WTC11 (cell line): ENCODE measurements around the gene MAX. TPM values are rescaled to one million over a fixed set of nuclear protein-coding genes. Genes with fewer than 3 reads are reported as not detected.

ENCODE experiments used
- ATAC-seq: fragments of 200-7000 bp; cut with Tn5 transposase; 2 replicates; pipeline ENCODE4 v1.10.0; 2021; ENCODE audit warnings: mild to moderate bottlenecking, moderate library complexity
- CTCF ChIA-PET: fragments of 300-600 bp; sonication (Branson Sonifier 250); formaldehyde crosslinking; loops from one replicate; lab custom pipeline; 2021; ENCODE audit warnings: antibody characterized with exemption; lab: Charles Lee
- POLR2A ChIA-PET: fragments of 350-600 bp; sonication (Branson Sonifier 250); formaldehyde crosslinking; loops from one replicate; lab custom pipeline; 2021; ENCODE audit warnings: antibody characterized with exemption; lab: Charles Lee
- DNase-seq: peaks from one replicate; pipeline ENCODE4 v3.0.0; 2021; ENCODE audit warnings: low spot score
- H3K27ac Mint-ChIP-seq: 2 replicates; pipeline ENCODE4 v1.8.0; 2021; ENCODE audit warnings: mixed read lengths
- H3K27me3 Mint-ChIP-seq: 2 replicates; pipeline ENCODE4 v1.8.0; 2021; ENCODE audit warnings: low read depth, mild to moderate bottlenecking, moderate library complexity, mixed read lengths
- H3K36me3 Mint-ChIP-seq: 2 replicates; pipeline ENCODE4 v1.8.0; 2021; ENCODE audit warnings: mixed read lengths
- H3K4me1 Mint-ChIP-seq: 2 replicates; pipeline ENCODE4 v1.8.0; 2022; ENCODE audit warnings: mixed read lengths
- H3K4me3 Mint-ChIP-seq: 2 replicates; pipeline ENCODE4 v1.8.0; 2021; ENCODE audit warnings: mild to moderate bottlenecking, moderate library complexity, mixed read lengths
- H3K9me3 Mint-ChIP-seq: 2 replicates; pipeline ENCODE4 v1.8.0; 2021; ENCODE audit warnings: mixed read lengths
- ARID4B ChIP-seq: sonication (generic); formaldehyde crosslinking; IDR thresholded peaks from 2 replicates; pipeline ENCODE4 v1.8.0; 2023; ENCODE audit warnings: missing genetic modification reagents, mild to moderate bottlenecking, borderline replicate concordance
- FOXJ3 ChIP-seq: sonication (generic); formaldehyde crosslinking; IDR thresholded peaks from 2 replicates; pipeline ENCODE4 v1.9.0; 2021; ENCODE audit warnings: missing genetic modification reagents, mild to moderate bottlenecking, borderline replicate concordance
- FOXP4 ChIP-seq: sonication (generic); formaldehyde crosslinking; IDR thresholded peaks from 2 replicates; pipeline ENCODE4 v1.8.0; 2022; ENCODE audit warnings: mild to moderate bottlenecking, missing genetic modification reagents
- MAX ChIP-seq: sonication (generic); formaldehyde crosslinking; IDR thresholded peaks from 2 replicates; pipeline ENCODE4 v1.8.0; 2022; ENCODE audit warnings: mild to moderate bottlenecking, missing genetic modification reagents
- USF2 ChIP-seq: sonication (generic); formaldehyde crosslinking; IDR thresholded peaks from 2 replicates; pipeline ENCODE4 v1.8.1; 2023; ENCODE audit warnings: mild to moderate bottlenecking, missing genetic modification reagents, moderate library complexity
- ZNF138 ChIP-seq: sonication (generic); formaldehyde crosslinking; conservative IDR thresholded peaks from 2 replicates; pipeline ENCODE4 v1.8.1; 2022; ENCODE audit warnings: mild to moderate bottlenecking, moderate library complexity, missing genetic modification reagents
- ZNF317 ChIP-seq: sonication (generic); formaldehyde crosslinking; IDR thresholded peaks from 2 replicates; pipeline ENCODE4 v1.8.1; 2023; ENCODE audit warnings: low read depth, mild to moderate bottlenecking, moderate library complexity, missing genetic modification reagents, borderline replicate concordance
- total RNA-seq: library from RNA; stranded (reverse); gene quantifications from 3 replicates; pipeline ENCODE4 v1.2.3, GENCODE V29; 2021
- TF ChIP-seq, protein P1 (sequence below): fragments of 250-450 bp; sonication (Bioruptor Pico); IDR thresholded peaks from 2 replicates; pipeline ENCODE4 v1.9.0; 2021; ENCODE audit warnings: mild to moderate bottlenecking, borderline replicate concordance
- TF ChIP-seq, protein P2 (sequence below): sonication (generic); formaldehyde crosslinking; IDR thresholded peaks from 2 replicates; pipeline ENCODE4 v1.8.0; 2022; ENCODE audit warnings: mild to moderate bottlenecking, missing genetic modification reagents
- TF ChIP-seq, protein P3 (sequence below): sonication (generic); formaldehyde crosslinking; conservative IDR thresholded peaks from 2 replicates; pipeline ENCODE4 v1.8.1; 2023; ENCODE audit warnings: mild to moderate bottlenecking, low read depth, missing genetic modification reagents, moderate library complexity

MAX gene
- total RNA-seq, 1 experiment from 2014 or later = 58.5 TPM

GRCh38 chr14:65109357-65109756 lies 7.0 kb upstream of the MAX start:
- H3K9me3 Mint-ChIP-seq = no peaks in the 10 kb centered on the region
- no peak overlapping the region for H3K4me3 Mint-ChIP-seq
- no peaks in the 10 kb centered on the region for H3K36me3 Mint-ChIP-seq
- H3K27me3 Mint-ChIP-seq = no peaks in the 10 kb centered on the region; the same call in 1 of the 2 replicates
- ATAC-seq = no peak
- TF ChIP-seq USF2 (CRISPR knock-in tag) (no peak), FOXP4 (no peak), ARID4B (CRISPR knock-in tag) (no peak), ZNF138 (CRISPR knock-in tag) (no peak), FOXJ3 (CRISPR knock-in tag) (no peak), MAX (CRISPR knock-in tag) (no peak), ZNF317 (CRISPR knock-in tag) (no peak)
- TF ChIP-seq, protein P1, sequence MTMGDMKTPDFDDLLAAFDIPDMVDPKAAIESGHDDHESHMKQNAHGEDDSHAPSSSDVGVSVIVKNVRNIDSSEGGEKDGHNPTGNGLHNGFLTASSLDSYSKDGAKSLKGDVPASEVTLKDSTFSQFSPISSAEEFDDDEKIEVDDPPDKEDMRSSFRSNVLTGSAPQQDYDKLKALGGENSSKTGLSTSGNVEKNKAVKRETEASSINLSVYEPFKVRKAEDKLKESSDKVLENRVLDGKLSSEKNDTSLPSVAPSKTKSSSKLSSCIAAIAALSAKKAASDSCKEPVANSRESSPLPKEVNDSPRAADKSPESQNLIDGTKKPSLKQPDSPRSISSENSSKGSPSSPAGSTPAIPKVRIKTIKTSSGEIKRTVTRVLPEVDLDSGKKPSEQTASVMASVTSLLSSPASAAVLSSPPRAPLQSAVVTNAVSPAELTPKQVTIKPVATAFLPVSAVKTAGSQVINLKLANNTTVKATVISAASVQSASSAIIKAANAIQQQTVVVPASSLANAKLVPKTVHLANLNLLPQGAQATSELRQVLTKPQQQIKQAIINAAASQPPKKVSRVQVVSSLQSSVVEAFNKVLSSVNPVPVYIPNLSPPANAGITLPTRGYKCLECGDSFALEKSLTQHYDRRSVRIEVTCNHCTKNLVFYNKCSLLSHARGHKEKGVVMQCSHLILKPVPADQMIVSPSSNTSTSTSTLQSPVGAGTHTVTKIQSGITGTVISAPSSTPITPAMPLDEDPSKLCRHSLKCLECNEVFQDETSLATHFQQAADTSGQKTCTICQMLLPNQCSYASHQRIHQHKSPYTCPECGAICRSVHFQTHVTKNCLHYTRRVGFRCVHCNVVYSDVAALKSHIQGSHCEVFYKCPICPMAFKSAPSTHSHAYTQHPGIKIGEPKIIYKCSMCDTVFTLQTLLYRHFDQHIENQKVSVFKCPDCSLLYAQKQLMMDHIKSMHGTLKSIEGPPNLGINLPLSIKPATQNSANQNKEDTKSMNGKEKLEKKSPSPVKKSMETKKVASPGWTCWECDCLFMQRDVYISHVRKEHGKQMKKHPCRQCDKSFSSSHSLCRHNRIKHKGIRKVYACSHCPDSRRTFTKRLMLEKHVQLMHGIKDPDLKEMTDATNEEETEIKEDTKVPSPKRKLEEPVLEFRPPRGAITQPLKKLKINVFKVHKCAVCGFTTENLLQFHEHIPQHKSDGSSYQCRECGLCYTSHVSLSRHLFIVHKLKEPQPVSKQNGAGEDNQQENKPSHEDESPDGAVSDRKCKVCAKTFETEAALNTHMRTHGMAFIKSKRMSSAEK = no peak
- TF ChIP-seq, protein P2, sequence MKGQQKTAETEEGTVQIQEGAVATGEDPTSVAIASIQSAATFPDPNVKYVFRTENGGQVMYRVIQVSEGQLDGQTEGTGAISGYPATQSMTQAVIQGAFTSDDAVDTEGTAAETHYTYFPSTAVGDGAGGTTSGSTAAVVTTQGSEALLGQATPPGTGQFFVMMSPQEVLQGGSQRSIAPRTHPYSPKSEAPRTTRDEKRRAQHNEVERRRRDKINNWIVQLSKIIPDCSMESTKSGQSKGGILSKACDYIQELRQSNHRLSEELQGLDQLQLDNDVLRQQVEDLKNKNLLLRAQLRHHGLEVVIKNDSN (CRISPR knock-in tag) = no peak
- TF ChIP-seq, protein P3, sequence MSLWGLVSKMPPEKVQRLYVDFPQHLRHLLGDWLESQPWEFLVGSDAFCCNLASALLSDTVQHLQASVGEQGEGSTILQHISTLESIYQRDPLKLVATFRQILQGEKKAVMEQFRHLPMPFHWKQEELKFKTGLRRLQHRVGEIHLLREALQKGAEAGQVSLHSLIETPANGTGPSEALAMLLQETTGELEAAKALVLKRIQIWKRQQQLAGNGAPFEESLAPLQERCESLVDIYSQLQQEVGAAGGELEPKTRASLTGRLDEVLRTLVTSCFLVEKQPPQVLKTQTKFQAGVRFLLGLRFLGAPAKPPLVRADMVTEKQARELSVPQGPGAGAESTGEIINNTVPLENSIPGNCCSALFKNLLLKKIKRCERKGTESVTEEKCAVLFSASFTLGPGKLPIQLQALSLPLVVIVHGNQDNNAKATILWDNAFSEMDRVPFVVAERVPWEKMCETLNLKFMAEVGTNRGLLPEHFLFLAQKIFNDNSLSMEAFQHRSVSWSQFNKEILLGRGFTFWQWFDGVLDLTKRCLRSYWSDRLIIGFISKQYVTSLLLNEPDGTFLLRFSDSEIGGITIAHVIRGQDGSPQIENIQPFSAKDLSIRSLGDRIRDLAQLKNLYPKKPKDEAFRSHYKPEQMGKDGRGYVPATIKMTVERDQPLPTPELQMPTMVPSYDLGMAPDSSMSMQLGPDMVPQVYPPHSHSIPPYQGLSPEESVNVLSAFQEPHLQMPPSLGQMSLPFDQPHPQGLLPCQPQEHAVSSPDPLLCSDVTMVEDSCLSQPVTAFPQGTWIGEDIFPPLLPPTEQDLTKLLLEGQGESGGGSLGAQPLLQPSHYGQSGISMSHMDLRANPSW (CRISPR knock-in tag) = no peak
- CTCF ChIA-PET = interaction anchor here (1.2 kb wide), 1 partner anchor 199 kb away, joined by 3 read pairs; no protein-coding TSS in a partner anchor
- POLR2A ChIA-PET = no interaction called here
- no peak for DNase-seq
- H3K27ac Mint-ChIP-seq = no peak overlapping the region
- peaks cover 5% of the 10 kb centered on the region for H3K4me1 Mint-ChIP-seq
